Measurements from ENCODE around the gene MAST1. TPM values are rescaled to one million over a fixed set of nuclear protein-coding genes. Genes with fewer than 3 reads are reported as not detected.

Gene MAST1
- total and polyA plus RNA-seq, 2 experiments from 2014 or later = 13.9 to 19.9 TPM

DNA sequence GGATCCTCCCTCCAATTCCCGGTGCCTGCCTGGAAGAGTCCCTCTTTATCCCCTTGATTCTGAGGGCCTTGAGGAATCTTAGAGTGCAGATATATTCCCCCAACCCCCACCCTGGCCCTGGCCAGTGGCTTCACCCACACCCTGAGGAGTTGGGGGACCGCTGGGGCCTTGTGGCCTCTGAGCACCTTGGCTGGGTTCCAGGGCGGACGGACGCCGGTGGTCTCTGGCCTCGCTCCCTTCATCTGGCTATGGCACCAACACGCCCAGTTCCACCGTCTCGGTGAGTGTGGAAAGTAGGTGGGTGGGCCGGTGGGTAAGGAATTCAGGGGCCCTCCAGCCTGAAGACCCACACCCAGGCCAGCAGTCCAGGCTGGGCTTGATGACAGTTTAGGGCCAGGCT lies 5.0 kb downstream of the MAST1 start:
- Histone ChIP-seq H3K27ac (ENCODE audit: low read depth) (no peak overlapping the region), H3K36me3 (ENCODE audit: insufficient read depth) (no peaks in the 10 kb centered on the region), H3K9me2 (ENCODE audit: insufficient read depth) (no peaks in the 10 kb centered on the region), H3K4me2 (no peak overlapping the region), H3K79me2 (replicated peaks; ENCODE audit: insufficient read depth) (peaks cover 8% of the 10 kb centered on the region), H3K4me1 (ENCODE audit: insufficient read depth) (peaks cover 20% of the 10 kb centered on the region), H3K4me3 (no peak overlapping the region), H4K20me1 (replicated peaks; ENCODE audit: insufficient read depth) (peaks cover 11% of the 10 kb centered on the region), H2AFZ (no peak overlapping the region), H3F3A (replicated peaks; ENCODE audit: low read depth) (peaks cover 36% of the 10 kb centered on the region), H3K27me3 (ENCODE audit: insufficient read depth) (no peaks in the 10 kb centered on the region)
- peaks cover 30% of the 10 kb centered on the region for H3K4me1 Mint-ChIP-seq
- peaks cover 17% of the 10 kb centered on the region for H3K27me3 Mint-ChIP-seq (ENCODE audit: insufficient read depth, low read depth, poor library complexity)
- no peak for DNase-seq (ENCODE audit: low spot score)
- no peaks in the 10 kb centered on the region; the same call in 2 of the 3 replicates for H3K9me3 Mint-ChIP-seq
- H3K36me3 Mint-ChIP-seq (ENCODE audit: low read depth) = peaks cover 13% of the 10 kb centered on the region
- H3K4me3 Mint-ChIP-seq = no peak overlapping the region
- H3K27ac Mint-ChIP-seq = no peak overlapping the region
- TF ChIP-seq, protein P1, sequence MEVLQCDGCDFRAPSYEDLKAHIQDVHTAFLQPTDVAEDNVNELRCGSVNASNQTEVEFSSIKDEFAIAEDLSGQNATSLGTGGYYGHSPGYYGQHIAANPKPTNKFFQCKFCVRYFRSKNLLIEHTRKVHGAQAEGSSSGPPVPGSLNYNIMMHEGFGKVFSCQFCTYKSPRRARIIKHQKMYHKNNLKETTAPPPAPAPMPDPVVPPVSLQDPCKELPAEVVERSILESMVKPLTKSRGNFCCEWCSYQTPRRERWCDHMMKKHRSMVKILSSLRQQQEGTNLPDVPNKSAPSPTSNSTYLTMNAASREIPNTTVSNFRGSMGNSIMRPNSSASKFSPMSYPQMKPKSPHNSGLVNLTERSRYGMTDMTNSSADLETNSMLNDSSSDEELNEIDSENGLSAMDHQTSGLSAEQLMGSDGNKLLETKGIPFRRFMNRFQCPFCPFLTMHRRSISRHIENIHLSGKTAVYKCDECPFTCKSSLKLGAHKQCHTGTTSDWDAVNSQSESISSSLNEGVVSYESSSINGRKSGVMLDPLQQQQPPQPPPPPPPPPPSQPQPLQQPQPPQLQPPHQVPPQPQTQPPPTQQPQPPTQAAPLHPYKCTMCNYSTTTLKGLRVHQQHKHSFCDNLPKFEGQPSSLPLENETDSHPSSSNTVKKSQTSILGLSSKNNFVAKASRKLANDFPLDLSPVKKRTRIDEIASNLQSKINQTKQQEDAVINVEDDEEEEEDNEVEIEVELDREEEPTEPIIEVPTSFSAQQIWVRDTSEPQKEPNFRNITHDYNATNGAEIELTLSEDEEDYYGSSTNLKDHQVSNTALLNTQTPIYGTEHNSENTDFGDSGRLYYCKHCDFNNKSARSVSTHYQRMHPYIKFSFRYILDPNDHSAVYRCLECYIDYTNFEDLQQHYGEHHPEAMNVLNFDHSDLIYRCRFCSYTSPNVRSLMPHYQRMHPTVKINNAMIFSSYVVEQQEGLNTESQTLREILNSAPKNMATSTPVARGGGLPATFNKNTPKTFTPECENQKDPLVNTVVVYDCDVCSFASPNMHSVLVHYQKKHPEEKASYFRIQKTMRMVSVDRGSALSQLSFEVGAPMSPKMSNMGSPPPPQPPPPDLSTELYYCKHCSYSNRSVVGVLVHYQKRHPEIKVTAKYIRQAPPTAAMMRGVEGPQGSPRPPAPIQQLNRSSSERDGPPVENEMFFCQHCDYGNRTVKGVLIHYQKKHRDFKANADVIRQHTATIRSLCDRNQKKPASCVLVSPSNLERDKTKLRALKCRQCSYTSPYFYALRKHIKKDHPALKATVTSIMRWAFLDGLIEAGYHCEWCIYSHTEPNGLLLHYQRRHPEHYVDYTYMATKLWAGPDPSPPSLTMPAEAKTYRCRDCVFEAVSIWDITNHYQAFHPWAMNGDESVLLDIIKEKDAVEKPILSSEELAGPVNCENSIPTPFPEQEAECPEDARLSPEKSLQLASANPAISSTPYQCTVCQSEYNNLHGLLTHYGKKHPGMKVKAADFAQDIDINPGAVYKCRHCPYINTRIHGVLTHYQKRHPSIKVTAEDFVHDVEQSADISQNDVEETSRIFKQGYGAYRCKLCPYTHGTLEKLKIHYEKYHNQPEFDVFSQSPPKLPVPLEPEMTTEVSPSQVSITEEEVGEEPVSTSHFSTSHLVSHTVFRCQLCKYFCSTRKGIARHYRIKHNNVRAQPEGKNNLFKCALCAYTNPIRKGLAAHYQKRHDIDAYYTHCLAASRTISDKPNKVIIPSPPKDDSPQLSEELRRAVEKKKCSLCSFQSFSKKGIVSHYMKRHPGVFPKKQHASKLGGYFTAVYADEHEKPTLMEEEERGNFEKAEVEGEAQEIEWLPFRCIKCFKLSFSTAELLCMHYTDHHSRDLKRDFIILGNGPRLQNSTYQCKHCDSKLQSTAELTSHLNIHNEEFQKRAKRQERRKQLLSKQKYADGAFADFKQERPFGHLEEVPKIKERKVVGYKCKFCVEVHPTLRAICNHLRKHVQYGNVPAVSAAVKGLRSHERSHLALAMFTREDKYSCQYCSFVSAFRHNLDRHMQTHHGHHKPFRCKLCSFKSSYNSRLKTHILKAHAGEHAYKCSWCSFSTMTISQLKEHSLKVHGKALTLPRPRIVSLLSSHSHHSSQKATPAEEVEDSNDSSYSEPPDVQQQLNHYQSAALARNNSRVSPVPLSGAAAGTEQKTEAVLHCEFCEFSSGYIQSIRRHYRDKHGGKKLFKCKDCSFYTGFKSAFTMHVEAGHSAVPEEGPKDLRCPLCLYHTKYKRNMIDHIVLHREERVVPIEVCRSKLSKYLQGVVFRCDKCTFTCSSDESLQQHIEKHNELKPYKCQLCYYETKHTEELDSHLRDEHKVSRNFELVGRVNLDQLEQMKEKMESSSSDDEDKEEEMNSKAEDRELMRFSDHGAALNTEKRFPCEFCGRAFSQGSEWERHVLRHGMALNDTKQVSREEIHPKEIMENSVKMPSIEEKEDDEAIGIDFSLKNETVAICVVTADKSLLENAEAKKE (CRISPR knock-in tag; IDR thresholded peaks at IDR 0.05) = no peak
- TF ChIP-seq, protein P2, sequence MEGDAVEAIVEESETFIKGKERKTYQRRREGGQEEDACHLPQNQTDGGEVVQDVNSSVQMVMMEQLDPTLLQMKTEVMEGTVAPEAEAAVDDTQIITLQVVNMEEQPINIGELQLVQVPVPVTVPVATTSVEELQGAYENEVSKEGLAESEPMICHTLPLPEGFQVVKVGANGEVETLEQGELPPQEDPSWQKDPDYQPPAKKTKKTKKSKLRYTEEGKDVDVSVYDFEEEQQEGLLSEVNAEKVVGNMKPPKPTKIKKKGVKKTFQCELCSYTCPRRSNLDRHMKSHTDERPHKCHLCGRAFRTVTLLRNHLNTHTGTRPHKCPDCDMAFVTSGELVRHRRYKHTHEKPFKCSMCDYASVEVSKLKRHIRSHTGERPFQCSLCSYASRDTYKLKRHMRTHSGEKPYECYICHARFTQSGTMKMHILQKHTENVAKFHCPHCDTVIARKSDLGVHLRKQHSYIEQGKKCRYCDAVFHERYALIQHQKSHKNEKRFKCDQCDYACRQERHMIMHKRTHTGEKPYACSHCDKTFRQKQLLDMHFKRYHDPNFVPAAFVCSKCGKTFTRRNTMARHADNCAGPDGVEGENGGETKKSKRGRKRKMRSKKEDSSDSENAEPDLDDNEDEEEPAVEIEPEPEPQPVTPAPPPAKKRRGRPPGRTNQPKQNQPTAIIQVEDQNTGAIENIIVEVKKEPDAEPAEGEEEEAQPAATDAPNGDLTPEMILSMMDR (conservative IDR thresholded peaks at IDR 0.05; ENCODE audit: low read depth in 2 of 2) = no peak
- TF ChIP-seq, protein P3, sequence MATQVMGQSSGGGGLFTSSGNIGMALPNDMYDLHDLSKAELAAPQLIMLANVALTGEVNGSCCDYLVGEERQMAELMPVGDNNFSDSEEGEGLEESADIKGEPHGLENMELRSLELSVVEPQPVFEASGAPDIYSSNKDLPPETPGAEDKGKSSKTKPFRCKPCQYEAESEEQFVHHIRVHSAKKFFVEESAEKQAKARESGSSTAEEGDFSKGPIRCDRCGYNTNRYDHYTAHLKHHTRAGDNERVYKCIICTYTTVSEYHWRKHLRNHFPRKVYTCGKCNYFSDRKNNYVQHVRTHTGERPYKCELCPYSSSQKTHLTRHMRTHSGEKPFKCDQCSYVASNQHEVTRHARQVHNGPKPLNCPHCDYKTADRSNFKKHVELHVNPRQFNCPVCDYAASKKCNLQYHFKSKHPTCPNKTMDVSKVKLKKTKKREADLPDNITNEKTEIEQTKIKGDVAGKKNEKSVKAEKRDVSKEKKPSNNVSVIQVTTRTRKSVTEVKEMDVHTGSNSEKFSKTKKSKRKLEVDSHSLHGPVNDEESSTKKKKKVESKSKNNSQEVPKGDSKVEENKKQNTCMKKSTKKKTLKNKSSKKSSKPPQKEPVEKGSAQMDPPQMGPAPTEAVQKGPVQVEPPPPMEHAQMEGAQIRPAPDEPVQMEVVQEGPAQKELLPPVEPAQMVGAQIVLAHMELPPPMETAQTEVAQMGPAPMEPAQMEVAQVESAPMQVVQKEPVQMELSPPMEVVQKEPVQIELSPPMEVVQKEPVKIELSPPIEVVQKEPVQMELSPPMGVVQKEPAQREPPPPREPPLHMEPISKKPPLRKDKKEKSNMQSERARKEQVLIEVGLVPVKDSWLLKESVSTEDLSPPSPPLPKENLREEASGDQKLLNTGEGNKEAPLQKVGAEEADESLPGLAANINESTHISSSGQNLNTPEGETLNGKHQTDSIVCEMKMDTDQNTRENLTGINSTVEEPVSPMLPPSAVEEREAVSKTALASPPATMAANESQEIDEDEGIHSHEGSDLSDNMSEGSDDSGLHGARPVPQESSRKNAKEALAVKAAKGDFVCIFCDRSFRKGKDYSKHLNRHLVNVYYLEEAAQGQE (IDR thresholded peaks at IDR 0.05; ENCODE audit: unreplicated experiment) = no peak
- TF ChIP-seq, protein P4, sequence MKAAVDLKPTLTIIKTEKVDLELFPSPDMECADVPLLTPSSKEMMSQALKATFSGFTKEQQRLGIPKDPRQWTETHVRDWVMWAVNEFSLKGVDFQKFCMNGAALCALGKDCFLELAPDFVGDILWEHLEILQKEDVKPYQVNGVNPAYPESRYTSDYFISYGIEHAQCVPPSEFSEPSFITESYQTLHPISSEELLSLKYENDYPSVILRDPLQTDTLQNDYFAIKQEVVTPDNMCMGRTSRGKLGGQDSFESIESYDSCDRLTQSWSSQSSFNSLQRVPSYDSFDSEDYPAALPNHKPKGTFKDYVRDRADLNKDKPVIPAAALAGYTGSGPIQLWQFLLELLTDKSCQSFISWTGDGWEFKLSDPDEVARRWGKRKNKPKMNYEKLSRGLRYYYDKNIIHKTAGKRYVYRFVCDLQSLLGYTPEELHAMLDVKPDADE (IDR thresholded peaks at IDR 0.05) = no peak
- TF ChIP-seq EZH2 (IDR thresholded peaks at IDR 0.05; ENCODE audit: low read depth, unreplicated experiment) (no peak), JUNB (IDR thresholded peaks at IDR 0.05; ENCODE audit: unreplicated experiment) (no peak), STAT1 (IDR thresholded peaks at IDR 0.05; ENCODE audit: unreplicated experiment) (no peak), NANOG (IDR thresholded peaks at IDR 0.05; ENCODE audit: borderline replicate concordance) (no peak), EZH2phosphoT487 (IDR thresholded peaks at IDR 0.05; ENCODE audit: unreplicated experiment) (no peak), ZNF331 (CRISPR knock-in tag; IDR thresholded peaks at IDR 0.05; ENCODE audit: low read depth) (no peak), ZNF114 (CRISPR knock-in tag; IDR thresholded peaks at IDR 0.05) (no peak), POLR2AphosphoS5 (IDR thresholded peaks at IDR 0.05; ENCODE audit: low read depth) (no peak), CREB1 (CRISPR knock-in tag; IDR thresholded peaks at IDR 0.05; ENCODE audit: low read depth) (no peak)
- ATAC-seq = no peak

Measured in GM23338 (cell line).